ENCODE results near the gene GRM2.

GRCh38 chr3:51679318-51679717 lies 27.6 kb upstream of the GRM2 start:
- TF ChIP-seq ZNF687 (IDR thresholded peaks at IDR 0.05) = no peak
- no peak for TF ChIP-seq PBX3 (IDR thresholded peaks at IDR 0.05; ENCODE audit: insufficient replicate concordance, low read depth, low read length)
- no peak for TF ChIP-seq E2F4 (IDR thresholded peaks at IDR 0.05; ENCODE audit: low read depth, low read length)
- no peak for TF ChIP-seq CTCF (IDR thresholded peaks at IDR 0.05 in 2 of 3, conservative IDR thresholded peaks at IDR 0.05 in 1 of 3; ENCODE audit: control insufficient read depth in 2 of 3, extremely low read depth in 1 of 3, insufficient read depth in 1 of 3, low read depth in 3 of 3, low read length in 3 of 3)
- no peak for TF ChIP-seq USF2 (IDR thresholded peaks at IDR 0.05; ENCODE audit: borderline replicate concordance, low read depth, low read length)
- TF ChIP-seq SPI1 (IDR thresholded peaks at IDR 0.05; ENCODE audit: borderline replicate concordance, insufficient read depth, low read depth, low read length) = no peak
- TF ChIP-seq CEBPZ (IDR thresholded peaks at IDR 0.05; ENCODE audit: low read depth, low read length) = no peak
- no peak for TF ChIP-seq POLR2AphosphoS5 (IDR thresholded peaks at IDR 0.05; ENCODE audit: low read length)
- TF ChIP-seq RAD21 (IDR thresholded peaks at IDR 0.05; ENCODE audit: insufficient read depth, low read depth, low read length) = no peak
- TF ChIP-seq POLR2A (IDR thresholded peaks at IDR 0.05; ENCODE audit: low read depth, low read length) = no peak
- no peak for TF ChIP-seq NBN (IDR thresholded peaks at IDR 0.05)
- TF ChIP-seq REST (IDR thresholded peaks at IDR 0.05; ENCODE audit: low read depth, low read length) = no peak
- TF ChIP-seq YY1 (IDR thresholded peaks at IDR 0.05; ENCODE audit: low read depth, low read length) = no peak
